Endometrial microvascular endothelial cells (primary cell): ENCODE data around the gene NSFL1C. TPM values are rescaled to one million over a fixed set of nuclear protein-coding genes. Genes with fewer than 3 reads are reported as not detected.

Experiments
- in situ Hi-C: cut with HindIII; loops from 2 replicates; pipeline ENCODE4 v1.10.0; 2017; ENCODE audit warnings: low sequenced_read_pairs, low pct_unique_long_range_greater_than_20kb; ENCODE audit errors: inconsistent ontology term
- total RNA-seq: library from RNA; depleted of rRNA; stranded (reverse); fragments of >200 nt; gene quantifications from one replicate; pipeline ENCODE4 v1.2.3, GENCODE V29; 2015; ENCODE audit errors: inconsistent ontology term

NSFL1C gene
- total RNA-seq, 1 donor from 2014 or later, result 54.2 TPM

DNA sequence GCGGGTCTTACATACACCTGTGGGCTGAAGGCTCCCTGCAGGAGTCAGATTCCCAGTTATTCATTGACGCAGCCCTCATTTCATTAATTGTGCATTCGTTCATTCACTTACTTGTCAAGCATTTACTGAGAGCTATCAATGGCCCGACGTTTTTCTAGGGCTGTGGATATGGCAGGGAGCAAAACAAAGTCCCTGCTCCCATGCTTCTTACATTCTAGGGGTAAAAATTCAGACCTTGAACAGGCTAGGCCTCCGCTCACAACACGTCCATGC, 369 bp upstream of the NSFL1C start:
- in situ Hi-C loops, result no loop called here

GRCh38 chr20:1465470-1466210, 1.0 kb downstream of the NSFL1C start:
- in situ Hi-C loops, result no loop called here

GRCh38 chr20:1463971-1464570, 2.6 kb downstream of the NSFL1C start:
- in situ Hi-C loops, result no loop called here

- in situ Hi-C loops, result no loop called here
These were observed 3.8 kb downstream of the NSFL1C start for GRCh38 chr20:1462834-1463233.

- in situ Hi-C loops, result no loop called here
These were observed 4.6 kb downstream of the NSFL1C start for GRCh38 chr20:1462001-1462400.

GRCh38 chr20:1460275-1460674, 6.4 kb downstream of the NSFL1C start:
- in situ Hi-C loops, result no loop called here

- in situ Hi-C loops, result no loop called here
These were observed 8.7 kb downstream of the NSFL1C start for GRCh38 chr20:1457992-1458391.

DNA sequence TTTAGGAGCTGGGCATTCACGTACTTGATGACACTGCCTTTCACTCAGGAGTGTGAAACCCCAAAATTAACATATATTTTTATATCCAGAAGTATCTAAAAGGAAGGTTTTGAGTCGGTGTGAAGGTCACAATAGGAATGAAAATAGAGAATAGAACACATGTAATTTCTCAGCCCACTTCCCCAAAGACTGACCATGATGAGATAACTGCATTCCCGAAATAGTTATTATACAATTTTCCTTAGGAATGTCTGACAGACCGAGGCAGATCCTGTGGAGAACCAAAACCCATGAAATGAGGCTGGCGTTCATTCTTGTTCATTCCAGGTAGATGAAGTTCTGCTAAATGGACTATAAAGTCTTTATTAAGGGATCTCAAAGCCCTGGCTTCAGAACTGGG, 10.3 kb downstream of the NSFL1C start:
- in situ Hi-C loops, result no loop called here

- in situ Hi-C loops, result no loop called here
These were observed 15.6 kb downstream of the NSFL1C start for GRCh38 chr20:1450926-1451491.

DNA sequence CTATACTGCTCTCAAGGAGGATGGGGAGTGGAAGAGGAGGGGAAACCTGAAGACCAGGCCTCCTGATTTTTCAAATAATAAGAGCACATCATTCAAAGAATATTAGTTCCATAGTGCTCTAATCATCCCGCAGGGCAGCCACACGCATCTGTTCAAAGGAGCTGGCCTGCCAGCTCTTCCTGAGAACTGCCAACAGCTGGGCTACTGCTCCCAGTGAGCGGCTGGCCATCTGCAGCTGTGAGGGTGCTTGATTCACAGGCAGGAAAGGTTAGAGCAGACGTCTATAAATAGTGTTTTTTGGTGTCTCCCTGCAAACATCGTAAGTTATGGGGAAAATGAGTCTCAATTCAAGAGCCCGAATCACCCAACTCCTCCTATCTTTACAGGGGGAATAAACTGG, 17.3 kb downstream of the NSFL1C start:
- in situ Hi-C loops, result no loop called here

- in situ Hi-C loops, result no loop called here
These were observed 18.5 kb downstream of the NSFL1C start for GRCh38 chr20:1448081-1448620.

DNA sequence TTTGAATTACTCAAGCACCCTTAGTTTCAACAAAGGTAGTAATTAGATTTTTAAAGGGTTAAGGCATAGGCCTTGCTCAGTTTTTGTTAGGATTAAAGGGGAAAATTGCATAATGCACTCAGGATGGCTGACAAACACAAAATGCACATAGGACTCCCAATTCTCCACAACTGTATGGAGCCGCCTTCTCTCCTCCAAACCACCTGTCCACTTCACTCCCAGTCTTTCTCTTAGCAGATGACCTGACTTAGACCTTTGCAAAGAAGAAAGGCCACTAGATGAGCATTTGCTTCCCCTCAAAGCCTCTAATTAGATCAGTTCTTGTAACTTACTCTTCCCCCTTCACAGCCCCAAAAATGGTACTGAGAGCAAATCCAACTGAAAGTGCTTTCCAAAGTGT, 20.1 kb downstream of the NSFL1C start:
- in situ Hi-C loops, result no loop called here

DNA sequence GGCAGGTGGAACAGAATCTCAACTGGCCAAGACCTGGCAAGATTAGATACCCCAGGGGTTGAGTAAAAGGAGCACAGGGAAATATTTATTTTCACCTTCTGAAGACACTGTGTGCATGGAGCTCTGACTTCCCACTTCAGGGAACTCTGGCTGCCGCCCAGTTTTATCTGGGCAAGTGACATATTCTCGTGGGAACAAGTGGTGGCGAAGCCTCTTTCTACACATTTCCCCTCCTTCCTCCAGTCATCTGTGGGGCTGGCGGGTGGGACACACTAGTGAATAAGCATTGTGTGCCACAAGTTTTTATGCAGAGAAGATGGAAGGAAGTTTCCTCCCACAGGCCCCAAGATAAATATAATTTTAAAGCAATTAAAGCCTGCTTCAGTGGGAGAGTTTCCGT, 23.6 kb downstream of the NSFL1C start:
- in situ Hi-C loops, result no loop called here

DNA sequence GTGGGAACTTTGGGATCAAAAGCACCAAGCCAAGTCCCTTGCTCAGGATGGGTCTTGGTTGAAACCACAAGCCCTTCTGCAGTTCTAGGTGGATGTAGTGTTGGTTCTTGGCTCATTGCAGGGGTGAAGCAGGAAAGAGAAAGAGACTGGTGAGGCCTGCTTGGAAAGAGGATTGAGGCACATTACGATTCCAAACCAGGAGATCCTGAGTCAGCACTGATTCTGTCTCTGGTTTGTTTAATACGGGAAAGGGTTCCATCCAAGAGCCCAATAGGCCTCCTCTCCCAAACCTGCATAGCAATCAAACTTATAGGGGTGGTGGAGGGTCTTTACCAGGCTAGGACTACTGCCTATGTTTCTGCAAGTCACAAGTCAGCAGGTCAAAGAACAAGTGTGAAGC, 24.3 kb downstream of the NSFL1C start:
- in situ Hi-C loops, result no loop called here

DNA sequence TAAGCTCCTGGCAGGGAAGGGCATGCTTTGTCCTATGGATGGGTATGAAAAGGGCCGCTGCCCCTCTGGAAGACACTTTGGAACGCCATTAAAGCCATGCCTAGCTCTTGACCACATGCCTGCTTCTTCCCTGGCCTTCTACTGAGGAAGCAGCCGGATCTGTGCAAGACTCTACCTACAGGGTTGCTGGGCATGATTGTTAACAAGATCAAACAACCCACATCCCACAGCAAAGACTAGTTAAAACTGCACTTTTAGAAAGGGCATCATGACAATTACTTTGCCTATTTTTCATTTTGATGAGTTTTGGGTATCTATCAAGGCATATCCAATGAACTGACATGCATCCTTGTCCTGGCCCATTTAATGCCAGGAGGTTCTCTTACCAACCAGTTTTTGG, 25.5 kb downstream of the NSFL1C start:
- in situ Hi-C loops, result no loop called here

GRCh38 chr20:1440024-1440423, 26.6 kb downstream of the NSFL1C start:
- in situ Hi-C loops, result no loop called here

DNA sequence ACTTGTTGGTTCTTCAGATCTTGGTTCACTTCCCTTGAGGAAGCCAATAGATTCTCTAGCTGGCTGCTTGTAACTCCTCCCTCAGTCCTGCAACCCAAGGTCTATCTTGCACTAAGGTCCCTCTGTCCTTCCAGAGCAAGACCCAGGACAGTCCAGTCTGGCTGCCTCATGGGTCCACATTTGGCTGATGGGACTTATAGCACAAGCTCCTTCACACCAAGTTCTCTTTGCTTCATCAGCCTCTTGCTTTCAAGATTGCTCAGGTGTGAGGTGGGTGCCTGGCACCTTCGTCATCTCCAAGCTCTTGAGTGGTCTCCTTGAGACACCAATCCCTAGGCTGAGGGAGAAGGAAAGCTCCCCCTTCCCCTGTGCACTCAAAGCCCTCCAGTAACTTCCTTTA, 28.3 kb downstream of the NSFL1C start:
- in situ Hi-C loops, result loop anchor here (10.0 kb wide), 1 partner anchor 114 kb away; the partner anchor contains the start of gene SDCBP2

- in situ Hi-C loops, result loop anchor here (10.0 kb wide), 1 partner anchor 113 kb away; the partner anchor contains the start of gene SDCBP2
These were observed 29.3 kb downstream of the NSFL1C start for GRCh38 chr20:1437235-1437904.

- in situ Hi-C loops, result loop anchor here (10.0 kb wide), 1 partner anchor 111 kb away; the partner anchor contains the start of gene SDCBP2
These were observed 30.4 kb downstream of the NSFL1C start for GRCh38 chr20:1436263-1436662.

DNA sequence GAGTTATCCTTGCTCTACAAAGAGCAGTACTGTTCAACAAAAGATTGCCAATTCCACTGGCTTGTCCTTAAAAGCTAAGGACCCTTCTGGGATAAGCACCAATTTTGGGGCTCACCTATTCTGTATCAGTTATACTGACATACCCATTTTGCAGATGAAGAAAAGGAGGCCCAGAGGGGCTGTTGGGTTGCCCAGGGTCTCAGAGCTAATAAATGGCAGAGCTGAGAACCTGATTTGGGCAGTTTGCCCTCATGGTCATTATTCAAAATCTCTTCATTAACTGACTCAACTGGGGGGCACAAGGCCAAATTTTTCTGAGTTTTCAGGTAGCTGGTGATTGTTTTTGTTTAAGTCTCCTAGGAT, 31.3 kb downstream of the NSFL1C start:
- in situ Hi-C loops, result loop anchor here (10.0 kb wide), 1 partner anchor 111 kb away; the partner anchor contains the start of gene SDCBP2
